H7 (cell line): ENCODE data around the gene MLLT3. TPM values are rescaled to one million over a fixed set of nuclear protein-coding genes. Genes with fewer than 3 reads are reported as not detected.

Experiments
- DNase-seq: peaks from one replicate; pipeline ENCODE4 v3.0.0; 2012
- H3K27me3 ChIP-seq: 2 replicates; pipeline ENCODE4 v1.6.0; 2011; ENCODE audit warnings: mild to moderate bottlenecking, low read length; ENCODE audit not compliant: control insufficient read depth, insufficient read depth
- H3K36me3 ChIP-seq: replicated peaks from 2 replicates; pipeline ENCODE4 v1.5.1; 2011; ENCODE audit warnings: low read length; ENCODE audit not compliant: control insufficient read depth, insufficient read depth
- H3K4me3 ChIP-seq: 2 replicates; pipeline ENCODE4 v1.5.1; 2011; ENCODE audit warnings: low read depth, mild to moderate bottlenecking, control low read depth, low read length, moderate library complexity; ENCODE audit not compliant: insufficient read depth
- total RNA-seq: library from RNA; depleted of rRNA; stranded (reverse); fragments of >200 nt; shearing (Covaris generic); gene quantifications from 2 replicates; pipeline ENCODE4 v1.2.3, GENCODE V29; 2014

MLLT3 gene
- total RNA-seq, 1 experiment from 2014 or later: 4.3 TPM

- no peak for DNase-seq
- no peaks in the 10 kb centered on the region for H3K27me3 ChIP-seq
- no peak overlapping the region for H3K4me3 ChIP-seq
- H3K36me3 ChIP-seq: no peaks in the 10 kb centered on the region
Observed at GRCh38 chr9:20511686-20512085, 110.6 kb downstream of the MLLT3 start.

DNA sequence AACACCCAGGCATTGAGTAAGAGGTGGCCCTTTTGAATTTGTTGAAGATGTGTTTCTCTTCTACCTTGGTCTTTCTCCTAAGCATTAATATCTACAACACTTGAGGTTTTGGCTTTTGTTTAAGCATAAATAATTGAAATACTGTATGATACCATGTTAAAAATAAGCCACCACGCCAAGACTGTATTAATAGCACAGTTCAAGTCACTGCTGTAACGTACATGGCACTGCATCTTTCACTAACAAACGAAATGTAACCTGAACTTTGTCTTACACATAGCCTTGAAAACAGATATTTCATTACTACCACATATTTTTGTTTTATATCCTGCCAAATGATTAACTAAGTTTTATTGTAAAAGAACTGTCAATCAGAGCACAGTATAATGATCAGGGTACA lies 112.8 kb downstream of the MLLT3 start:
- H3K4me3 ChIP-seq: no peak overlapping the region
- H3K27me3 ChIP-seq: no peaks in the 10 kb centered on the region
- DNase-seq: no peak
- no peaks in the 10 kb centered on the region for H3K36me3 ChIP-seq

DNA sequence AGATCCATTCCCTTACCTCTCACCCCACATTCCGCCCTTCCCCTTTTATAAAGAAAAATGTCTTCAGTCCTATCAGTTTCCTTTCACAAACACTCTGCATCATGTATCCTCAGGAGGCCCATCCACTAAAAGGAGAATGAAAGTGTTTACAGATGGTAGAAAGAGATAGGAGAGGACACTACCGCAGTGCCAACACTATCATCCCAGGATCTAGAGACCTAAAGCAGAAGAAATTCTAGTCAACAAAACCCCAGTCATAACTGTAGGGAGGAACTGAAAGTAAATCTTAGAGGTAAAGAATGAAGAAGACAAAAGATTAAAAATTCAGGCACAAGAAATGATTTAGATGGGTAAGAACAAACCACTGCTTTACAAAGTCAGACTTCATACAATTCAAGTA lies 114.1 kb downstream of the MLLT3 start:
- Histone ChIP-seq H3K4me3 (no peak overlapping the region), H3K36me3 (no peaks in the 10 kb centered on the region), H3K27me3 (no peaks in the 10 kb centered on the region)
- DNase-seq: no peak

DNA sequence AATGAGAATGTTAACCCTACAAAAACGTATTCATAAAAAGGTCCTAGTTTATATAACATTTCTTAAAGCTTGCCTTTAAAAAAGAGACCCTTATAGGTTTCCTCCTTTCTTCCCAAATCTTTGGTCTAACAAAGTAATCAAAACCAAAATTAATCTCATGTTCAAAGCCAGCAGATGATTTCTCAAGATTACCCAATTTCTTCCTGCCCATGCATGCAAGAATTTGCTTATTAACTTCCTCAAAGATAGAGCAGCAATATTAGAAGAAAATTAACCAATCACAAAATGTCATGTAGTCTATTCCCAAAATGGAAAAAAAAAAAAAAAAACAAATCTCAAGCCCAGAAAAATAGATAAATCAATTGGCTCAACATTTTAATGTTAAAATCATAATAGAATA lies 114.9 kb downstream of the MLLT3 start:
- H3K4me3 ChIP-seq: no peak overlapping the region
- no peak for DNase-seq
- no peaks in the 10 kb centered on the region for H3K27me3 ChIP-seq
- H3K36me3 ChIP-seq: no peaks in the 10 kb centered on the region

GRCh38 chr9:20506099-20506900 lies 116.0 kb downstream of the MLLT3 start:
- no peaks in the 10 kb centered on the region for H3K36me3 ChIP-seq
- DNase-seq: no peak
- no peaks in the 10 kb centered on the region for H3K27me3 ChIP-seq
- no peak overlapping the region for H3K4me3 ChIP-seq

DNA sequence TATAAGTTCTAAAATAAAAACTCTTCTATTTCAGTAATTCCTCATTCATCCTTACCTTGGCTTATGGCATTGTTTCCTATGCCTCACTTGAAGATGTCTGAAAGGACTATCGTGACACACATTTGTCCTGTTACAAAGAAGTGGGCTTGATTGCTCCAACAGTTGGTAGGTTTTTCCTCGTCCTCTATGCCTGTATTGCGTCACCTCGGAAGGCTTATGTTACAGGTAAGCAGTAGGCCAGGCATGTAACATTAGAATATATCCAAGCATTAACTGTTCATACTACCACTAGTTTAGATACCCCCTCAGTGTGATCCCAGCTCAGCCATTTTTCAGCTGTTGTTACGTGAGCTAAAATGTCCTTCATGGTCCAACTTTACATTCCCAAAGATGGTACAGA lies 116.7 kb downstream of the MLLT3 start:
- Histone ChIP-seq H3K36me3 (no peaks in the 10 kb centered on the region), H3K27me3 (no peaks in the 10 kb centered on the region), H3K4me3 (no peak overlapping the region)
- DNase-seq: no peak

- DNase-seq: no peak
- H3K36me3 ChIP-seq: no peaks in the 10 kb centered on the region
- H3K27me3 ChIP-seq: no peaks in the 10 kb centered on the region
- H3K4me3 ChIP-seq: no peak overlapping the region
Observed at GRCh38 chr9:20504930-20505329, 117.4 kb downstream of the MLLT3 start.

- Histone ChIP-seq H3K36me3 (no peaks in the 10 kb centered on the region), H3K27me3 (no peaks in the 10 kb centered on the region), H3K4me3 (no peak overlapping the region)
- no peak for DNase-seq
Observed at GRCh38 chr9:20500101-20500500, 122.2 kb downstream of the MLLT3 start.

GRCh38 chr9:20499013-20499412 lies 123.3 kb downstream of the MLLT3 start:
- Histone ChIP-seq H3K4me3 (no peak overlapping the region), H3K36me3 (no peaks in the 10 kb centered on the region), H3K27me3 (no peaks in the 10 kb centered on the region)
- DNase-seq: no peak

DNA sequence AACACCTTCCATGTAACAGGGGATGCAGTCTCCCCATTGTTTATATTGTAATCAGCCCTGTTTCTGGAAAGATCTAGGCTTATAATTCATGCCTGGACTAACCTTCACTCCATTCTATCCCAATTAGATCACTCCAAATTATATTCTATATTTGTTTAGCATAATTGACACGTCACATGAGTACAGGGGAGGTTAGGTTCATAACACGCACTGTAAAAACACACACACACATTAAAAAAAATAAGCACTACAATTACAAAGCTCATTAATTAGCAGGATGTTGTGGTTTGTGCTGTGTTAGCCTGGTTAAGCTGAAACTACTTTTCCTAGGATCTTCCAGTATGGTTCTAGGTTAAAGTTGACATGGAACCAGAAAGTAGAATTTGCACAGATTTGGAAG lies 126.0 kb downstream of the MLLT3 start:
- DNase-seq: no peak
- H3K4me3 ChIP-seq: no peak overlapping the region
- H3K27me3 ChIP-seq: no peaks in the 10 kb centered on the region
- no peaks in the 10 kb centered on the region for H3K36me3 ChIP-seq

DNA sequence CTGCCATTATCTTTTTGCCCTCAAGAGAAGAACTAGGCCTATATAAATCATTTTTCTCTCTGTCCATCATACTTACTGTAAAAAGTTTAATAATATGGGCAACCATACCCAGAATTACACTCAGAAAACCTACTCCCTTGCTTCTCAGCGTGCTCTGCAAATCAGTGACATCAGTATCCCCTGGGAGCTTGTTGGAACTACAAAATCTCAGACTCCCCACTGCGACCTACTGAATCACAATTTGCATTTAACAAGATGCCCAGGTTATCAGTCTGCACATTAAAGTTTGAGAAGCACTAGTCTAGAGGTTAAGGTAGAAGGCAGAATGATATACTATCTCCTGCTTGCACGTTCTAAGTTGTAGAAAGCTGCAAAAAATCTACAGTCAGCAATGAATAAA lies 127.2 kb downstream of the MLLT3 start:
- Histone ChIP-seq H3K27me3 (no peaks in the 10 kb centered on the region), H3K4me3 (no peak overlapping the region), H3K36me3 (no peaks in the 10 kb centered on the region)
- peak; percentile 13 for DNase-seq

- no peaks in the 10 kb centered on the region for H3K36me3 ChIP-seq
- no peak for DNase-seq
- no peak overlapping the region for H3K4me3 ChIP-seq
- no peaks in the 10 kb centered on the region for H3K27me3 ChIP-seq
Observed at GRCh38 chr9:20494035-20494434, 128.3 kb downstream of the MLLT3 start.

DNA sequence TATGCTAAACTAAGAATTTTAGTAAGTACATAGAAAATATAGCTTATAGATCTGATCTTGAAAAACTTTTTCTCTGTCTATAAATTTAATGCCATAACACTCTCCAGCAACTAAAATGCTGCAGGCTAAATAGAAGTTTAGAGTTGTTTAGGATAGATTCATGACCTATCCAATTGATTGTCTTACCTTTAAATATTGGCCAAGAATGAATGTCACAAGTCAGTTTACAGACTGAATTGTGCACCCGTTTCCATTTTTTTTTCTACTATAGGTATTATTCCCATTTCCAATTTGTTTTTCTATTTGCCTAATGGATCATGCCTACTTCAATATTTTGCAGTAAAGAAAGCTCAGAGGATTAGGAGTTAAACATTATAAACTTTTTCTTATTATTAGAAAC lies 129.5 kb downstream of the MLLT3 start:
- Histone ChIP-seq H3K36me3 (no peaks in the 10 kb centered on the region), H3K4me3 (no peak overlapping the region), H3K27me3 (no peaks in the 10 kb centered on the region)
- DNase-seq: no peak

DNA sequence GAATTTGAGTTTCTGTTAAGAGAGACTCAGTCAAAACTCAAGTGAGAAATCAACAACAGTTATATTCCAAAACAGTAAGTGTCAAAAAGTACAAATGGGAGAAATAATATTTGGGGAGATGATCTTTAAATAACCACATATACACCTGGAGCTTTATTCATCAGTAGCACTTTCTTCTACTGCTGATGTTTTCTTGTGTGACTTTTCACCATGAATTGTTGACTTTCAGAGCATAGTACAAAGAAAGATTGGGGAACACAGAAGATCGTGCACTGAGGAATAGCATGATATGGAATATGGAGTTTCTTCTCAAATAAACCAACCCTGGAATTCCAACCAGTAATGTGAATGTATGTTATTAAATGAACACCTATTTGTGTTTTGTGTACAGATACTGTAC lies 130.7 kb downstream of the MLLT3 start:
- Histone ChIP-seq H3K36me3 (no peaks in the 10 kb centered on the region), H3K4me3 (no peak overlapping the region), H3K27me3 (no peaks in the 10 kb centered on the region)
- no peak for DNase-seq

DNA sequence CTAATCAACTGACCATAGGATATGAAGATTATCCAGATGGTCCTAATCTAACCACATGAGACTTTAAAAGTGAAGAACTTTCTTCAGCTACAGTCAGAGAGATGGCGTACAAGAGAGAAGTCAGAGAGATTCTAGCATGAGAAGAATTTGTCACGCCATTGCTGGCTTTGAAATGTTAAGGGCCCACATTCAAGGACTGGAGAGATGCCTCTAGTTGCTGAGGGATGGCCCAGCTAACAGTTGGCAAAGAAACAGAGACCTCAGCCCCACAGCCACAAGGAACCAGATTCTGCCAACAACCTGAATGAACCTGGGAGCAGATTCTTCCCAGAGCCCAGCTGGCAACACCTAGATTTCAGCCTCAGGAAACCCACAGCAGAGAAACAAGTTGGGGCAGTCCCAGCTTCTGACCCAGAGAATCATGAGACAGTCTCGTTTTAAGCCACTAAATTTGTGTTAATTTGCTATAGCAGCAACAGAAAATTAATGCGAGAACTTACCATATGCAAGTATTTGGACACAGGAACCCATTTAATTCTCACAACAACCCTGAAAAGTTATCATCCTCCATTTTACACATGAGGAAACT lies 132.0 kb downstream of the MLLT3 start:
- no peaks in the 10 kb centered on the region for H3K27me3 ChIP-seq
- DNase-seq: no peak
- no peaks in the 10 kb centered on the region for H3K36me3 ChIP-seq
- no peak overlapping the region for H3K4me3 ChIP-seq
